ENCODE results near the gene HOXC5. TPM values are rescaled to one million over a fixed set of nuclear protein-coding genes. Genes with fewer than 3 reads are reported as not detected.

Gene HOXC5
- total and polyA plus RNA-seq, 4 donors = not detected

DNA sequence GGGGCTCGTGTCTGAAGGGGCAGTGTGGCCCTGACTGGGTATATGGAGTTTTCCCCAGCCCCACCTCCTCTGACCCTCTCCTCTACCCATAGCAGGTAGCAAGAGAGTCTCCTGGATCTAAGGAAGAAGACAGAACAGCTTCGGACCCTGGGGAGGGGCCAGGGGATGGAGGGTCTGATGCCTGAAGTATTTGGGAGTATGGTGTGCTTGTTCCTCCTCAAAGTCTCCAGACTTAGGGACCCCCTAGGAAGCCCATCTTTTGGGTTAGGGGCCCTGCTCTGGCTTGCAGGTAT lies 24.6 kb upstream of the HOXC5 start:
- no peaks in the 10 kb centered on the region for H3K36me3 ChIP-seq (ENCODE audit: control insufficient read depth in 4 of 4, insufficient read depth in 3 of 4, low read depth in 1 of 4, low read length in 3 of 4)
- no peak overlapping the region for H3K9ac ChIP-seq (ENCODE audit: low read depth in 1 of 2, low read length in 2 of 2)
- WGBS = 14% methylated on average over 2 of the region's 2 CpGs
- H3K27me3 ChIP-seq (ENCODE audit: control insufficient read depth in 4 of 4, insufficient read depth in 4 of 4, low read length in 3 of 4) = peaks cover 0 to 45% (median 18%) of the 10 kb centered on the region in 4 donors
- TF ChIP-seq GABPA (IDR thresholded peaks at IDR 0.05 in 1 of 2, conservative IDR thresholded peaks at IDR 0.05 in 1 of 2) = no peak
- TF ChIP-seq TAF1 (conservative IDR thresholded peaks at IDR 0.05) = no peak
- no peak for TF ChIP-seq HNF4G (IDR thresholded peaks at IDR 0.05)
- no peak for TF ChIP-seq RAD21 (IDR thresholded peaks at IDR 0.05)
- TF ChIP-seq, protein P1, sequence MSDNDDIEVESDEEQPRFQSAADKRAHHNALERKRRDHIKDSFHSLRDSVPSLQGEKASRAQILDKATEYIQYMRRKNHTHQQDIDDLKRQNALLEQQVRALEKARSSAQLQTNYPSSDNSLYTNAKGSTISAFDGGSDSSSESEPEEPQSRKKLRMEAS (IDR thresholded peaks at IDR 0.05) = no peak
- no peak for TF ChIP-seq YY1 (IDR thresholded peaks at IDR 0.05)
- TF ChIP-seq RXRA (IDR thresholded peaks at IDR 0.05) = no peak
- no peak for TF ChIP-seq EGR1 (IDR thresholded peaks at IDR 0.05; ENCODE audit: low read depth in 2 of 2)
- TF ChIP-seq JUND (IDR thresholded peaks at IDR 0.05) = no peak
- no peak for TF ChIP-seq ATF3 (IDR thresholded peaks at IDR 0.05)
- no peak for TF ChIP-seq HNF4A (conservative IDR thresholded peaks at IDR 0.05)
- no peak for TF ChIP-seq FOXA1 (IDR thresholded peaks at IDR 0.05)
- TF ChIP-seq FOXA2 (IDR thresholded peaks at IDR 0.05) = no peak
- TF ChIP-seq REST (IDR thresholded peaks at IDR 0.05) = no peak
- TF ChIP-seq SP1 (IDR thresholded peaks at IDR 0.05) = no peak
- TF ChIP-seq, protein P2, sequence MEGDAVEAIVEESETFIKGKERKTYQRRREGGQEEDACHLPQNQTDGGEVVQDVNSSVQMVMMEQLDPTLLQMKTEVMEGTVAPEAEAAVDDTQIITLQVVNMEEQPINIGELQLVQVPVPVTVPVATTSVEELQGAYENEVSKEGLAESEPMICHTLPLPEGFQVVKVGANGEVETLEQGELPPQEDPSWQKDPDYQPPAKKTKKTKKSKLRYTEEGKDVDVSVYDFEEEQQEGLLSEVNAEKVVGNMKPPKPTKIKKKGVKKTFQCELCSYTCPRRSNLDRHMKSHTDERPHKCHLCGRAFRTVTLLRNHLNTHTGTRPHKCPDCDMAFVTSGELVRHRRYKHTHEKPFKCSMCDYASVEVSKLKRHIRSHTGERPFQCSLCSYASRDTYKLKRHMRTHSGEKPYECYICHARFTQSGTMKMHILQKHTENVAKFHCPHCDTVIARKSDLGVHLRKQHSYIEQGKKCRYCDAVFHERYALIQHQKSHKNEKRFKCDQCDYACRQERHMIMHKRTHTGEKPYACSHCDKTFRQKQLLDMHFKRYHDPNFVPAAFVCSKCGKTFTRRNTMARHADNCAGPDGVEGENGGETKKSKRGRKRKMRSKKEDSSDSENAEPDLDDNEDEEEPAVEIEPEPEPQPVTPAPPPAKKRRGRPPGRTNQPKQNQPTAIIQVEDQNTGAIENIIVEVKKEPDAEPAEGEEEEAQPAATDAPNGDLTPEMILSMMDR (IDR thresholded peaks at IDR 0.05; ENCODE audit: low read depth, low read length, missing input control) = no peak
- TF ChIP-seq, protein P3, sequence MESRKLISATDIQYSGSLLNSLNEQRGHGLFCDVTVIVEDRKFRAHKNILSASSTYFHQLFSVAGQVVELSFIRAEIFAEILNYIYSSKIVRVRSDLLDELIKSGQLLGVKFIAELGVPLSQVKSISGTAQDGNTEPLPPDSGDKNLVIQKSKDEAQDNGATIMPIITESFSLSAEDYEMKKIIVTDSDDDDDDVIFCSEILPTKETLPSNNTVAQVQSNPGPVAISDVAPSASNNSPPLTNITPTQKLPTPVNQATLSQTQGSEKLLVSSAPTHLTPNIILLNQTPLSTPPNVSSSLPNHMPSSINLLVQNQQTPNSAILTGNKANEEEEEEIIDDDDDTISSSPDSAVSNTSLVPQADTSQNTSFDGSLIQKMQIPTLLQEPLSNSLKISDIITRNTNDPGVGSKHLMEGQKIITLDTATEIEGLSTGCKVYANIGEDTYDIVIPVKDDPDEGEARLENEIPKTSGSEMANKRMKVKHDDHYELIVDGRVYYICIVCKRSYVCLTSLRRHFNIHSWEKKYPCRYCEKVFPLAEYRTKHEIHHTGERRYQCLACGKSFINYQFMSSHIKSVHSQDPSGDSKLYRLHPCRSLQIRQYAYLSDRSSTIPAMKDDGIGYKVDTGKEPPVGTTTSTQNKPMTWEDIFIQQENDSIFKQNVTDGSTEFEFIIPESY (IDR thresholded peaks at IDR 0.05) = no peak
- no peak for TF ChIP-seq NR2F2 (IDR thresholded peaks at IDR 0.05)
- H3K4me1 ChIP-seq (ENCODE audit: control insufficient read depth in 4 of 4, insufficient read depth in 4 of 4, low read length in 3 of 4) = peaks cover 0 to 15% (median 9%) of the 10 kb centered on the region in 4 donors
- peaks cover 0 to under 1% (median 0%) of the 10 kb centered on the region in 4 donors for H3K9me3 ChIP-seq (ENCODE audit: control insufficient read depth in 4 of 4, low read length in 3 of 4)
- no peak for DNase-seq (ENCODE audit: low spot score)
- H3K27ac ChIP-seq (ENCODE audit: low read depth in 1 of 2, low read length in 2 of 2) = no peak overlapping the region
- H3K4me3 ChIP-seq (ENCODE audit: low read depth in 1 of 3, low read length in 3 of 3) = no peak overlapping the region

Measured in liver (tissue), 9 donors.